Hypothalamus (tissue), 51 donors: ENCODE results near the gene PDE1A.

Experiments used
- DNase-seq, 51 donors: peaks; one replicate each; lab custom pipeline; 2025; lab: John Stamatoyannopoulos, UW

Gene PDE1A

DNA sequence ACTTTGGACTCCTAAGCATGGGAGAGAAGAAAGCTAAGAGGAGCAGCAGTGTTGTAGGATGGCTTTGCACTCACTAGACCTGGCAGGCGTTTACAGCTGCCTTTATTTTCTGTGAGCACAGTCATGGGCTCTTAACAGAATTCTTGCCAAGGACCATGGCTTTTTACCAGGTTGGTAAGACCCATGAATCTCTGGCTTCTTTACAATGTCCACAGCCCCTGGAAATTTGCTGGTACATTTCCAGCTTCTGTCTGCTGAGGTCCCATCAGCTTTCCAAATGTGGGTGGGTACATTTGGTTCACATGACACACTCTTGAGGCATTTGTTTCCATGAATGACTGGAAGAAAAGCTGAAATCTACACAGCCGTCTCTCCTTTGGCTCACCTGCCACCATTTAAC is 278.5 kb downstream of the PDE1A start:
- DNase-seq, result peak in 8 of 51 donors; percentile 1 to 41 (median 3)

DNA sequence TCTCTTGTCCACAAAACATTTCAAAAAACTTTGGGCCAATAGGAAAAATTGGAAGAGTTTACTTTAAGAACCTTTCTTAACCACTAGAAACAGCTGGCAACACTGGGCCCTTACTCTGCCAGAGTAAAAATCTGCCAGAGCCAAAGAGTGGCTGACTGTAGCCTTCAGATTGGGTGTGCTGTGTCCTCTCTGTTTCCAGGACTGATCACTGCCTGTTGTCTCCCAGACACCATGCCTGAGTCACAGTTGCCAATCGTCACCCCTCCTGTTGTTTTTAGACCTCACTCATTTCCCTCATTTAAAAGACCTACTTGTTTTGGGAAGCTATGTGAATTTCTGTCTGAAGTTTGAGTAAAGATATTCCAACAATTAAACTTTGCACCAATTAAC is 282.1 kb downstream of the PDE1A start:
- peak in 8 of 51 donors; percentile 2 to 12 (median 4) for DNase-seq

DNA sequence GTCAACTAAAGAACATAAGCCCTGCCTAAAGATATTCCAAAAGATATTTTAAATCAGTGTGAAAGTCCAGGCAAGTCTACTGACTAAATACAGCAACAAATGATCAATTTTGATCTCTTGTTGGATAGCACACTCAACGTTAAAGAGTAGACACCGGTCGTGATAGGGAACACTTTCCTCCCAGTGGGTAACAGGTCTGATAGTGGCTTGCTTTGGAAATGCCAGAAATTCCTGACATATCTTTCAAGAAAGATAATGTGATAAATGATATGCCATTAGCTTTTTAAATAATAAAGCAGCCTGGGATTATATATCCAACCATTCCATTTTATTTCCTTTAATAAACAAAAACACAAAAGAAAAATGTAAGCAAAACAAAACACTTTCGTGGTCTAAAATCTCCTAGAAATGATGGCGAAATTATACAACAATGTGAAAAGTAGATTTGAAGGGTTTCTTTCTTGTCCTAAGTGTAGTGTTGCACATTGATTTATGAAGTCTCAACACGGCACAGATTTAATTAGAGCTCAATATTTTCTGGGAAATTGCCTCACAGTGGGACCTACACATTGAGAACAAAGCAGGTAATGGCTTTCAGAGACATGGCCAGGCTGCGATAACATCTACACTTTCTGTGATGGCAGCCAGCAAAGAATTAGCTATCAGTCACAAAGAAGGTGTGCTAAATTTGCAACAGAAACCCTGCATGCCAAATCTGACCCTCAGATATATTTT is 282.6 kb downstream of the PDE1A start:
- no peak for DNase-seq

DNA sequence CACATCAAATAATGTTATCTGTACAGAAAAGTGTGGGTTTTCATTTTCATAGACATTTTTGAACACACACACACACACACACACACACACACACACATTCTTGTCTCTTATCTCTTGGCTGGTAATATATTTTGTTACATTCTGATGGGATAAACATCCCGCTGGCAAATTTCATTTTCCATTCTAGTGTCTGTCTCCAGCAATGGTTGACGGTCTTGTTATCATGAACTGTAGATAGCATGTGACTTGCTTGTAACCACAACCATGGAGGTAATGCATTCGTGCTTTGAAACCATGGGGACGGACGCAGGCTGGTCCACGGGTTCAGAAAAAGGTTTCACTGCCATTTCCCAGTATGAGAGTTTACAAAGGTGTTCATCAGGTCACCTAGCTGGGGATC is 284.8 kb downstream of the PDE1A start:
- no peak for DNase-seq

DNA sequence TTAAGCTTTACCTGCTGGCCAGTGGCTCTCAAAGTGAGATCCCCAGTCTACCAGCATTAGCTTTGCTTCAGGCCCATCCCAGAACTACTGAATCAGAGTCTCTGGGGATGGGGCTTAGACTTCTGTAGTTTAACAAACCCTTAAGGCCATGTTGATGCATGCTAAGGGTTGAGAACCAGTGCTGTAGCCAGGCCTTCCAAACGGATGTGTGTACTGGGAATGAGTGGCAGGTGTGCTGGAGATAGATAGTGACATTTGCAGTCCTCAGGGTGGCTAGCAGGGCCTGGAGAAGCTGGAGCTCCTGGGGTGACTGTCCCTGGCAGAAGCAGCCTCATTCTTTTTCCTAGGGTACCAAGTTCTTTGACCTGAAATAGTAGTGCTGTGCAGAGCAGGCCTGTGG is 292.6 kb downstream of the PDE1A start:
- no peak for DNase-seq

DNA sequence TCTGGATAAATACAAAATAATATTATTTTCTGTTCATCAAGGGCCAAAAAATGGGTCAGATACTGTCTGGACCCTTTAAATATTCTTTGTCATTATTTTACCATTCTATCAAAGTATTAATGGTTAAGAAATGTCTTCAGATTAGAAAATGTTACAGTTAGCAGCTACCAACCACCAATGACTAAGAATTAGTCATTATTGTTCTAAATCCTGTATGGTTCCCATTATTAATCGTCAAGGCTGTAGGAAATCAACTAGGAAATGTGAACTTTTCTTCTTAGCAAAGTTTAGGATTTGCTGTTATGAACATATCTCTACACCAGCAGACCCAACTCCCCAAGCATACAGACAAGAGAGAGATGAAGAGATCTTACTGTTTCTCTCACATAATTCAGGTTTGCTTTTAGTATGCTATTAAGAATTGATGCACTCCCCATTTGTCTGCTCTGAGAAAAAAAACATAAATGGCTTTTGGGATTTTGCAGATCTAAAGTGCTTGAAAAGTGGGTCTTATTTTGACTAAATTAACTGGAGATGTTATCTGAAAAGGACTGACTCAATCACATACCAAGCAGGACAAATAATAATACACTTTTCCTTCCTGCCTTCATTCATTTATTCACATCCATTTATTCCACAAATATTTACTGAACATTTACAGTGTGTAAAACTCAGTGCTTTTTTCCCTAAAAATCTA is 293.5 kb downstream of the PDE1A start:
- no peak for DNase-seq

DNA sequence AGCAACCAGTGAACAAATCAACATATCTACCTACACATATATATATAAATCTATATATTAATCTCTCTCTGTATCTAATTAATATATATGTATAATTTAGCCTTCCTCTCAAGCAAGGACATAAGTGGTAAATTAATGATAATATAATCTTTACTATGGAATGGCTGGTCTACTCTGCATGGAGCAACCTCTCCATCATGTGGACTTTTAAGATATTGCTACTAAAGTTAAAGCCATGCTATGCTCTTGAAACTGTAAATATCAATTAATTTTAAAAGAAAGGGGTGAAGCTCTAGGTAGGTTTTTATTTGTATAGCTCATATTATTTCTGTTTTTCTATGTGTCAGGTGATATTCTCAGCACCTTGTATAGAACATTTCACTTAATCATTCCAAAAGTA is 294.2 kb downstream of the PDE1A start:
- DNase-seq, result no peak

DNA sequence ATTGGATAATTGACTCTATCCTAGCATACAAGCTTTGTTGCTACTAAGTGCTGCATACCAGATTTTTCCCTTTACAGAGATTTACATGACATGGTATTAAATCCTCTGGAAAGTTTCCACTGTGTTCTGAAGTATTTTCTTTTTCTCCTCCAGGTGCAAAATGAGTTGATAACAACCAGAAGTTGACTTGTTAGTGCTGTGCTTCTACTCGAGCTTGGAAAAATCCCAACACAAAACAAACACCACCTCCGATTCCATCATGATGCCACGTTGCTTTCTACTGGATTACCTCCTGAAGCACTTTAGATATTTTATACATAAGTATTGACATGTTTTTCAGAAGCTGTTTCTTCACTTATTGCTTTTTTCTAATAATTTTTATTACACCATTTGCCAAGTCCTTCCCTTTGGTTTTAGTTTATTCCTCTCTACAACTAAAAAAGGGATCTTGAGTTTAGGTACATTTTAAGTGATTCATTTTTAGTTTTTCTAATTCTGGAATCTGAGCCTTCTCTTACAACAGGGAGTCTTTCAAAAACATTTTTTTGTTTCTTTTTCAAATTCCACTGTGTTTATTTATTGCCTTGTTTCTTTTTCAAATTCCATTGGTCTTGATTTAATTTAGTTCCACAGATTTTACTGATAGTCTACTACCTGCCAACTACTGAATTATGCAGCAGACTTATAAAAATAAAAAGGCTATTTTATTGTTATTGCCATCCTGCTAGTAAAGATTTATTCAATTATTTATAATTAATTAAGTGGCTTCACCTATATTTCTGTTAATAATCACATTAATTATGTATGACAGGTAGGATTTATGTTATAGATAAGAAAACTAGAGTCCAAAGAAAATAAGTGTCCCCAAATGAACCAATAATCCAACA is 297.8 kb downstream of the PDE1A start:
- no peak for DNase-seq

DNA sequence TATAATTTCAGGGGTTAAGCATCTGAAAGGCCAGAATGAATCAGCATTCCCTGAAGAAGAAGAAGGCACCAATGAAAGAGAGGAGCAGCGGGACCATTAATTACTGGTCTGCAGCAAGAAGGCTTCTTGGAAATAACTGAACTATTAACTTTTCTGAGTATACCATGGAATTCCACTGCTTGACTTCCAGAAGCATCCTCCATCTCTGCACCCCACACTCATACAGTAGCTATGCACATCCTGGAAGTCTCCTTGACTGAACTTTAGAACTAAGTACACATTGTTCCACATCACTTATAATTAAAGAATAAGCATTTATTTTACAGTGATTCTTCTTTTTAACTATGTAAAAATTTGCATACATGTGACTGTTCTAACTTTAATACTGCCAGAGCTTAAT is 309.6 kb downstream of the PDE1A start:
- DNase-seq, result no peak

DNA sequence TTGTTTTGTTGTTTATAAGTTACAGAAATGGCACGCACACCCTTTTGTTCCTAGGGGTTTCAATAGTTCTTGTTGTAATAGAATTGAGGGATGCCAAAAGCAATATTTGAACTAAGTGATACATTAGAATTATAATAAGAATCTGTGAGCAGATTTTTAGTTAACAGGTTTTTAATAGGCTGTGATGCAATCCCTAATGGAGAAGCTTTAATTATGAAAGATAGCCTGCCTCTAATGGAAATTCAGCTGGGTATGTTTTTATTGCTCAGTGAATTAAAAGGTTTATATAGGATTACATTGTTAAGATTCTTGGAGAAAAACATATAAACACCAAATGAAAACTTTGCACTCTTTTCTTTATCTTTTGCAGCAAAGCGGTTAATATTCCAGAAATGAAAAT is 310.1 kb downstream of the PDE1A start:
- DNase-seq, result no peak

DNA sequence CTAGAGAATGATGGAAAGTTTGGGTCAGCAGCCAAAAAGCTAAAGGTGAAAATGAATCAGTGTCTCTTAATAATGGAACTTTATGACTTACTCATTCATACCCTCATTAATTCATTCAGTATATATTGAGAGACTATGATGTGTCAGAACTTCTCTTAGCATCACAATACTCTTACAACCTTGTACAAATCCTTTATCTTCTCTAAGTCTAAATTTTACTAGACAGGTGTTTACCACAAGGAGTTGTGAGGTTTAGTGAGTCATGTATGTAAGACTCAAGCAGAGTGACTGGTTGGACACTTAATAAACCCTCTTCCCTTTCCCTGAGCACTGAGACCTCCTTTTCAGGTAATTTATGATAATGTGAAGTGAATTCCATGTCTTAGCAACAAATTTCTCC is 311.6 kb downstream of the PDE1A start:
- DNase-seq, result no peak

DNA sequence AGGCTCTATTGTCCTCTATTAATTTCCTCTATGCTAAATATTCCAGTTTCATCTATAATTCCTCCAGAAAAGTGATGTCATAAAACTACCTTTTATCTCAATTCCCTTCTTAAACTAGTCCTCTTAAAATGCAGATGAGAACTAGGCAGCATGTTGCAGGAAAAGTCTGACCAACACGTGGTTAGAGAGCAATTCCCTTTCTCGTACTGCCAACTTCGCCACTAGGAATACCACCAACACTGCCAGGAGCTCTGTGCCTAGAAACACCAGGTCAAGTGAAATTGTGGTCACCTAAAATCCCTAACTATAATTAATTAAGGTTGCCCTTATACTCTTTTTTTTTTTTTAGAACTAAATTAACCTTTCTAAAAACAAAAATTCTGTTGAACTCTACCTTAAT is 313.5 kb downstream of the PDE1A start:
- DNase-seq, result no peak

DNA sequence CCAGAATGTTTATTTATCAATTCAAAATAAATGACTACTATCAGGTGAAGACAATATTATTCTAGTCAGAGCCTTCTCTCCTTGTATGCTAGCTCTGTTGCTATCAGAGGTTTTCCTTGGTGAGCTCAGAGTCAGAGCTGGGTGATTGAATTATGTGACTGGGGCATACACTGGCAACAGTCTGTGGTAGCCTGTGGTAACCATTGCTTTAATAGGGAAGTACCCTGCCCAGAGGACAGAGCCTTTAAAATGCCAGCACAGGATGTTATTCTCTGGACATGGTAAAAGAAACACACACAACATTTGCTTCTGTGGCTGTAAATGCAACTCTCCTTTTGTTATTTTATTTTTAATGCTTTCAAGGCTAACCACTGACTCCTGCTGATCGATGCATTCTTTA is 316.5 kb downstream of the PDE1A start:
- DNase-seq, result no peak

DNA sequence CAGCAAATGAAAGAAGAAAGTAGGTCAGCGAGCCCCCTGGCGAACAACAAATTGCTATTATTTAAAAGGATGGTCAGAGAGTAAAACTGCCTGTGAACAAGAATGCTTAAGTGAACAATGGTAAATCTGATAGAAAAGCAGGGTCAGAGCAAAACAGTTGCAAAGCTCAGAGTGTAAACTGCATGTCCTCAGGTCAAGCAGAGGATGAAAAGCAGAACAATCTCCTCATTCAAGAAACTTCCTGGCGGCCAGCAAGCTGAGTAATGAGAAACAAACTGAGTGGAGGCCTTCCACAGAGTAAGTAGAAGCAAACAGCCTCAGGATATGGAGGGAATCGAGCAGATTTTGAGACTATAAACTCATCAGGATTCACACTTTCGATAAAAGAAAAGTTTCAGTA is 323.3 kb downstream of the PDE1A start:
- DNase-seq, result peak in 7 of 51 donors; percentile 1 to 17 (median 7)

DNA sequence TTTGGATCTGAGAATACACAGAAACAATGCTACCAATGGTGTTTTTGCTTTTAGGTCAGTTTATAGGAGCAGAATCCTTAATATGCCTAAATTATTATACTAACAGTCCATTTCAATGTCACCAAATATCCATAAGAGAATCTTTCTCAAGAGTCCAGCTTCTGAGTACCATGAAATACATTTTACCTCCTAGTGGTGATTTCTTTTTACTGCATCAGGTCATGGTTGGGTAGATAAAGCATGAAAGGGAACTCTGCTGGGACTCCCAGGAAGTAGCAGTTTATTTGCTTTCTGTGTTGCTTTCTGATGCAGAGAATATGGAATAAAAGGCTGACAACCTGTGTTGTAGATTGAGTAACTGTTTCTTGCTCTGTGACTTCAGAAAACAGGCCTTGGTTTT is 325.6 kb downstream of the PDE1A start:
- DNase-seq, result no peak

DNA sequence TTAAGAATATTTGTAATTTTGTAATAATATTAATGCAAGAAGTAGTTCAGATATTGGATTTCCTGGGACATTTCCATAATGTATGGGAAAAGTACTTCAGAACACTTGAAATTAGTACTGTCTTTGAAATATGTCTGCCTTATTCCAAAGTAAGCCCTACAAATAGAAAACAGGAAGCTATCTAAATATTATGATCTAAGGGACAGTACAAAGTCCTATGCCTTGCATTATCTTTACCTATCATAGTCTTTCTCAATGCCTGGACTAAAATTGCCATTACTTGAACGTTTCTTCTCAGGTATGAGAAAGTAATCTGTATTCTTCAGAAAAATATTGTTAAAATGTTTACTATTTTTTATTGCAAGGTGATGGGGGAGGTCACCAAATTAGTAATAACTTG is 328.2 kb downstream of the PDE1A start:
- DNase-seq, result no peak

DNA sequence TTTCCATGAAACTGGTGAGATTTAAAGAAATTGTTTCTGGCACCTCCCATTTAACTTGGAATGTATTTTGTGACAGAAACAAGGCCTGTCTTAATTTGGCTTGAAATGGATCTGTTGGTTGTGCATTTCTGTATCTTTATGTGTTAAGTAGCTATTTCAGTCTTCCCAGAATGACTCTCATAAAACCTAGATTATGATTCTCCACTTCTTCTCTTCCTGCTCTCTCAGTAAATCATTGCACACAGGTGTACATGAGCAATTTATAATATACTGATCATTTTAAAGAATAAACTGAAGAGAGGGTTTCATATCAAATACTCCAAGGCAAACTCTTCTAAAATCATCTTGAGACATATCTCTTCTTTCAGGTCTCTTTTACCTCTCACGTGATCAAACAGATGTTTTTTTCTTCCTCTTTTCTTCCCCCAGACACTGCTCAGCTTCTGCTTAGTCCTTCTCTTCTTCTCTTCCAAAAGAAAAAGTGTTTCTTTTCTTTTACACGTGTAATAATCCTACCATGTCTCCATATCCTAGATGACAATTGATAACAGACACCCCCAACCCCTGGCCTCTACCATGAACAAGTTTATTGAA is 329.2 kb downstream of the PDE1A start:
- DNase-seq, result no peak

DNA sequence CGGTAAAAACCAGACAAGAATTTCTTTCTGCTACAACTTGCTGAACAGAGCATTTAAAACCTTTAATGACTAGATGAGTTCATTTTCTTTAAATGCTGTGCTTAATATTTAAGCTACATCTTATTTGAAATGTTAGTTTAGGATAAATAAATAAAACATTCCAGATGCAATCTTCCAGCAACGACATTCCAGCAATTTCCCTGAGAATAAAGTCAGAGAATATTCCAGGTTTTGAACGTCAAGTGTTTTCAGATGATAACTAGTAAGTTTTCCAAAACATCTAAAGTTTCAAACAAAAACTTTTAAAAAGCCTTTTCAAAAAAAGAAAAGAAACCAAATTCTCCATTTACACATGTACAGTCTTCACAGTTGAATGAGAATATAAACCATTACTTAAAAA is 336.4 kb downstream of the PDE1A start:
- DNase-seq, result no peak
